ENCODE results near the gene NTMT1.
A peak's percentile ranks its signal among the peaks of the same experiment; 100 is the strongest.
"Not testable (repeated sequence)": the region's sequence is repeated elsewhere in the genome, so short reads cannot be mapped to it uniquely, and the experiment has no call there.

Gene NTMT1

DNA sequence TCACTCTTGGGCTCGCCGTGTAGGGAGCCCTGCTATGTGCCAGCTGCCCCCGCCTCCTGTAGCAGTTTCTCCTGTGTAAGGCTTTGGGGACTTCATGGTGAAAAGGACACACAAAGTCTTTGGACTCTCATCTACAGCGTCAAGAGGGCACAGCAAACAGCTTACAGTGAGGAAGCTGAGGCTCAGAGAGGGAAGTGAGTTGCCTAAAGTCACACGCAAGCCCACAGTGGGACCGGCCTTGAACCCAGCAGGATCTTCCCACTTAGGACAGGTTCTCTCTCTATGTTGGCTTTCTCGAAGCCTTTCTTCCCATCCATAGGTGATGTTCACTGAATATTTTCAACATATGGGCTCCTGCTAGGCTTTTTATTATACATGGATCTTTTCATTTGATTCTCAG lies 29.7 kb downstream of the NTMT1 start:
- Histone ChIP-seq H3K9me3 (replicated peaks in 1 of 2; ENCODE audit: control insufficient read depth in 2 of 2, insufficient read depth in 1 of 2, low read depth in 1 of 2, low read length in 2 of 2) (peaks cover 0 to 4% of the 10 kb centered on the region in 2 donors), H3K4me1 (ENCODE audit: control insufficient read depth in 2 of 2, insufficient read depth in 1 of 2, low read depth in 1 of 2, low read length in 2 of 2) (peaks cover 0 to 5% of the 10 kb centered on the region in 2 donors), H2BK5ac (ENCODE audit: low read length) (no peak overlapping the region), H3K79me1 (ENCODE audit: low read depth, low read length) (no peaks in the 10 kb centered on the region), H3K36me3 (replicated peaks in 1 of 2; ENCODE audit: control insufficient read depth in 2 of 2, insufficient read depth in 2 of 2, low read length in 2 of 2) (peaks cover 0 to 2% of the 10 kb centered on the region in 2 donors), H2AK5ac (ENCODE audit: low read depth, low read length) (no peak overlapping the region), H2BK120ac (ENCODE audit: low read depth, low read length) (no peak overlapping the region), H3K27me3 (ENCODE audit: control insufficient read depth in 3 of 3, insufficient read depth in 3 of 3, low read depth in 1 of 3, low read length in 3 of 3) (peaks cover 0 to 43% (median 0%) of the 10 kb centered on the region in 3 experiments), H3K9ac (ENCODE audit: low read depth, low read length, poor library complexity) (peak overlapping the region; percentile 66), H2BK15ac (ENCODE audit: low read length) (peak overlapping the region; percentile 94), H3K14ac (ENCODE audit: low read length) (no peak overlapping the region), H3K18ac (ENCODE audit: low read length) (peak overlapping the region; percentile 38), H3K27ac (replicated peaks; ENCODE audit: low read length) (no peak overlapping the region), H3K4me2 (ENCODE audit: insufficient read depth, low read length, poor library complexity, severe bottlenecking) (no peak overlapping the region), H3K4me3 (ENCODE audit: low read length in 2 of 2) (peak overlapping the region in 1 of 2 donors; percentile 30), H4K8ac (ENCODE audit: low read depth, low read length) (no peak overlapping the region), H3K23ac (ENCODE audit: low read depth, low read length, poor library complexity) (no peak overlapping the region), H3K4ac (ENCODE audit: low read length) (no peak overlapping the region), H4K91ac (ENCODE audit: low read depth, low read length, poor library complexity) (no peak overlapping the region), H2BK12ac (ENCODE audit: low read length) (peak overlapping the region; percentile 66), H2AFZ (ENCODE audit: low read length) (no peak overlapping the region)
- no CpG with 5 or more reads among the region's 7 CpGs for WGBS, 2 donors (ENCODE audit: extremely low coverage in 2 of 2, insufficient read length in 2 of 2, insufficient replicate concordance in 1 of 2)
- no peak for DNase-seq (ENCODE audit: low spot score)

DNA sequence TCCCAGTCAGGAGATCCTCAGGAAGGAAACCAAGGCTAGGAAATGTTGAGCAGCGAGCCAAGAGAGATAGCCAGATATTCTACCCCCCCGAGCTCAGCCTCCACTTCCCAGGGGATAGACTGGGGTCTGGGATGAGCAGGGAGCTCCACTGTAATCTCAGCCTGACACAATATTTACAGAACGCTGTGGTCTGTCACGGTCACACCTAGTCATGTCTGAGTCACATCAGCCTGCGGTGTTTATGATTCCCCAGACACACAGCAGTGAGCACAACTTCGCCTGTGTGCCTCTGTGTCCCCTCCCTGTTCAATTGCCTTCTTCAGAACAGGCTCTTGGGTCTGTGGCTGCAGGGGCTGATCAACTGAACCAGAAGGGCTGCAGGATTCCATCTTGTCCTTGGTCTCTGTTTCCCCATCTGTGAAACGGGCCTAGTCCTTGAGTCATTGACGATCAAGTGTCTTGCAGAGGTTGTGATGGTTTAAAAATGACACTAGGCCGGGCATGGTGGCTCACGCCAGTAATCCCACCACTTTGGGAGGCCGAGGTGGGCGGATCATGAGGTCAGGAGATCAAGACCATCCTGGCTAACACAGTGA lies 30.9 kb downstream of the NTMT1 start:
- Histone ChIP-seq H4K91ac (ENCODE audit: low read depth, low read length, poor library complexity) (no peak overlapping the region), H3K23ac (ENCODE audit: low read depth, low read length, poor library complexity) (no peak overlapping the region), H3K18ac (ENCODE audit: low read length) (no peak overlapping the region), H3K27ac (replicated peaks; ENCODE audit: low read length) (no peak overlapping the region), H2AK5ac (ENCODE audit: low read depth, low read length) (no peak overlapping the region), H3K4me2 (ENCODE audit: insufficient read depth, low read length, poor library complexity, severe bottlenecking) (no peak overlapping the region), H2BK15ac (ENCODE audit: low read length) (peak overlapping the region; percentile 1), H3K27me3 (ENCODE audit: control insufficient read depth in 3 of 3, insufficient read depth in 3 of 3, low read depth in 1 of 3, low read length in 3 of 3) (peaks cover 0 to 43% (median 0%) of the 10 kb centered on the region in 3 experiments), H3K4ac (ENCODE audit: low read length) (peak overlapping the region; percentile 66), H3K79me1 (ENCODE audit: low read depth, low read length) (no peaks in the 10 kb centered on the region), H3K36me3 (replicated peaks in 1 of 2; ENCODE audit: control insufficient read depth in 2 of 2, insufficient read depth in 2 of 2, low read length in 2 of 2) (peaks cover 0 to 2% of the 10 kb centered on the region in 2 donors), H2BK5ac (ENCODE audit: low read length) (no peak overlapping the region), H3K9me3 (replicated peaks in 1 of 2; ENCODE audit: control insufficient read depth in 2 of 2, insufficient read depth in 1 of 2, low read depth in 1 of 2, low read length in 2 of 2) (peaks cover 0 to 4% of the 10 kb centered on the region in 2 donors), H2AFZ (ENCODE audit: low read length) (no peak overlapping the region), H3K14ac (ENCODE audit: low read length) (no peak overlapping the region), H2BK120ac (ENCODE audit: low read depth, low read length) (no peak overlapping the region), H4K8ac (ENCODE audit: low read depth, low read length) (peak overlapping the region; percentile 43), H3K4me1 (ENCODE audit: control insufficient read depth in 2 of 2, insufficient read depth in 1 of 2, low read depth in 1 of 2, low read length in 2 of 2) (peaks cover 0 to 5% of the 10 kb centered on the region in 2 donors), H2BK12ac (ENCODE audit: low read length) (peak overlapping the region; percentile 16), H3K4me3 (ENCODE audit: low read length in 2 of 2) (no peak overlapping the region), H3K9ac (ENCODE audit: low read depth, low read length, poor library complexity) (no peak overlapping the region)
- DNase-seq (ENCODE audit: low spot score): no peak
- no CpG with 5 or more reads among the region's 12 CpGs for WGBS, 2 donors (ENCODE audit: extremely low coverage in 2 of 2, insufficient read length in 2 of 2, insufficient replicate concordance in 1 of 2)

DNA sequence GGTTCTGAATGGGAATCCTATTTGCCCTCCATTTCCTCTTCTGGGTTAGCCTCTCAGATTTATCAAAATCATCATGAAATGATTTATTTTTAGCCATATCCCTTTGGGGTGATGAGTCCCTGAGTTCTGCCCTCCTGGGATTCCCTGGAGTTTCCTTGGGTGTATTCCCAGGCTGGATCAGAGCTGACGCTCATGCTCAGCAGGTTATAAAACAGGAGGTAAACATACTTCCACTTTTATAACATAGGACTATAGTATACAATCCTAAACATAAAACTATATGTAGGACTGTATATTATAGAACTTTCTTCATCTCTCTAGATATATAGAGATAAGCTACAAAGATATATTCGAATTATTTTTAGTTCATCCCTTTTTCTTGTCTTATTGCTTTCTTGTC lies 35.1 kb downstream of the NTMT1 start:
- Histone ChIP-seq H2BK5ac (ENCODE audit: low read length) (no peak overlapping the region), H3K9ac (ENCODE audit: low read depth, low read length, poor library complexity) (no peak overlapping the region), H4K91ac (ENCODE audit: low read depth, low read length, poor library complexity) (no peak overlapping the region), H3K4me3 (ENCODE audit: low read length in 2 of 2) (no peak overlapping the region), H2AFZ (ENCODE audit: low read length) (no peak overlapping the region), H3K27me3 (ENCODE audit: control insufficient read depth in 3 of 3, insufficient read depth in 3 of 3, low read depth in 1 of 3, low read length in 3 of 3) (peaks cover 0 to 49% (median 23%) of the 10 kb centered on the region in 3 experiments), H3K18ac (ENCODE audit: low read length) (no peak overlapping the region), H3K4me1 (ENCODE audit: control insufficient read depth in 2 of 2, insufficient read depth in 1 of 2, low read depth in 1 of 2, low read length in 2 of 2) (peaks cover 2 to 3% of the 10 kb centered on the region in 2 donors), H3K36me3 (replicated peaks in 1 of 2; ENCODE audit: control insufficient read depth in 2 of 2, insufficient read depth in 2 of 2, low read length in 2 of 2) (peaks cover 0 to 2% of the 10 kb centered on the region in 2 donors), H4K8ac (ENCODE audit: low read depth, low read length) (no peak overlapping the region), H3K4me2 (ENCODE audit: insufficient read depth, low read length, poor library complexity, severe bottlenecking) (no peak overlapping the region), H3K14ac (ENCODE audit: low read length) (no peak overlapping the region), H2AK5ac (ENCODE audit: low read depth, low read length) (no peak overlapping the region), H2BK120ac (ENCODE audit: low read depth, low read length) (no peak overlapping the region), H3K9me3 (replicated peaks in 1 of 2; ENCODE audit: control insufficient read depth in 2 of 2, insufficient read depth in 1 of 2, low read depth in 1 of 2, low read length in 2 of 2) (peaks cover 0 to 1% of the 10 kb centered on the region in 2 donors), H3K23ac (ENCODE audit: low read depth, low read length, poor library complexity) (no peak overlapping the region), H2BK12ac (ENCODE audit: low read length) (no peak overlapping the region), H2BK15ac (ENCODE audit: low read length) (no peak overlapping the region), H3K27ac (replicated peaks; ENCODE audit: low read length) (no peak overlapping the region), H3K4ac (ENCODE audit: low read length) (no peak overlapping the region), H3K79me1 (ENCODE audit: low read depth, low read length) (no peaks in the 10 kb centered on the region)
- no peak for DNase-seq (ENCODE audit: low spot score)
- no CpG with 5 or more reads among the region's 2 CpGs for WGBS, 2 donors (ENCODE audit: extremely low coverage in 2 of 2, insufficient read length in 2 of 2, insufficient replicate concordance in 1 of 2)

DNA sequence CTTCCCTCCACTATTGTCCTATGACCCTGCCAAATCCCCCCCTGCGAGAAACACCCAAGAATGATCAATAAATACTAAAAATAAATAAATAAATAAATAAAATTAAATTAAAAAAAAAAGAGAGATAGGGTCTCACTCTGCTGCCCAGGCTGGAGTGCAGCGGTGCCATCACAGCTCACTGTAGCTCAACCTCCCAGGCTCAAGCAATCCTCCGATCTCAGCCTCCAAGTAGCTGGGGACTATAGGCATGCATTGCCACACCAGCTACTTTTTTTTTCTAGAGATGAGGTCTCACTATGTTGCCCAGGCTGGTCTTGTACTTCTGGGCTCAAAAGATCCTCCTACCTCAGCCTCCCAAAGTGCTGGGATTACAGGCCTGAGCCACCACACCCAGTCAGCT lies 36.3 kb downstream of the NTMT1 start:
- not testable (repeated sequence) for H3K4ac ChIP-seq (ENCODE audit: low read length); H2AFZ ChIP-seq (ENCODE audit: low read length); H2BK15ac ChIP-seq (ENCODE audit: low read length); H2BK5ac ChIP-seq (ENCODE audit: low read length); H3K9ac ChIP-seq (ENCODE audit: low read depth, low read length, poor library complexity); H3K27ac ChIP-seq (replicated peaks; ENCODE audit: low read length); H2AK5ac ChIP-seq (ENCODE audit: low read depth, low read length); H3K36me3 ChIP-seq (replicated peaks in 1 of 2; ENCODE audit: control insufficient read depth in 2 of 2, insufficient read depth in 2 of 2, low read length in 2 of 2); H2BK120ac ChIP-seq (ENCODE audit: low read depth, low read length); H4K91ac ChIP-seq (ENCODE audit: low read depth, low read length, poor library complexity); H3K79me1 ChIP-seq (ENCODE audit: low read depth, low read length); H3K23ac ChIP-seq (ENCODE audit: low read depth, low read length, poor library complexity); DNase-seq (ENCODE audit: low spot score); H3K18ac ChIP-seq (ENCODE audit: low read length); H3K9me3 ChIP-seq (replicated peaks in 1 of 2; ENCODE audit: control insufficient read depth in 2 of 2, insufficient read depth in 1 of 2, low read depth in 1 of 2, low read length in 2 of 2); H2BK12ac ChIP-seq (ENCODE audit: low read length); H3K4me1 ChIP-seq (ENCODE audit: control insufficient read depth in 2 of 2, insufficient read depth in 1 of 2, low read depth in 1 of 2, low read length in 2 of 2); H3K4me3 ChIP-seq (ENCODE audit: low read length in 2 of 2); H4K8ac ChIP-seq (ENCODE audit: low read depth, low read length); H3K14ac ChIP-seq (ENCODE audit: low read length); H3K4me2 ChIP-seq (ENCODE audit: insufficient read depth, low read length, poor library complexity, severe bottlenecking)
- WGBS, 2 donors (ENCODE audit: extremely low coverage in 2 of 2, insufficient read length in 2 of 2, insufficient replicate concordance in 1 of 2): no CpG with 5 or more reads among the region's 3 CpGs
- peaks cover 0 to 50% (median 24%) of the 10 kb centered on the region in 3 experiments for H3K27me3 ChIP-seq (ENCODE audit: control insufficient read depth in 3 of 3, insufficient read depth in 3 of 3, low read depth in 1 of 3, low read length in 3 of 3)

Data from neuronal stem cell (in vitro differentiated cells).